Aorta (tissue), 5 donors: ENCODE measurements around the gene PDE4D. TPM values are rescaled to one million over a fixed set of nuclear protein-coding genes. Genes with fewer than 3 reads are reported as not detected.

ENCODE experiments used
- ATAC-seq: fragments of 200-7000 bp; cut with Tn5 transposase; one replicate; pipeline ENCODE4 v1.9.1; 2022; ENCODE audit warnings: moderate library complexity; ENCODE audit not compliant: low FRiP score
- DNase-seq, 2 donors: peaks; one replicate each; pipeline ENCODE4 v3.0.0-alpha.2; 2020
- H3K27ac ChIP-seq, 2 donors: one replicate each; pipeline ENCODE4 v1.5.1; 2013; ENCODE audit warnings: low read length in 2 of 2, mild to moderate bottlenecking in 2 of 2, moderate library complexity in 2 of 2, control low read depth in 1 of 2, inconsistent platforms in 1 of 2, low read depth in 1 of 2
- H3K27me3 ChIP-seq, 2 donors: one replicate each; pipeline ENCODE4 v1.6.1; 2013; ENCODE audit warnings: control low read depth in 1 of 2, low read length in 1 of 2, mild to moderate bottlenecking in 1 of 2, moderate library complexity in 1 of 2; ENCODE audit not compliant: insufficient read depth in 2 of 2, control insufficient read depth in 1 of 2
- H3K36me3 ChIP-seq, 2 donors: one replicate each; pipeline ENCODE4 v1.6.1; 2013; ENCODE audit warnings: control low read depth in 1 of 2, low read length in 1 of 2, mild to moderate bottlenecking in 1 of 2; ENCODE audit not compliant: insufficient read depth in 2 of 2, control insufficient read depth in 1 of 2
- H3K4me1 ChIP-seq, 2 donors: one replicate each; pipeline ENCODE4 v1.6.1; 2013; ENCODE audit warnings: low read length in 2 of 2, control low read depth in 1 of 2, mild to moderate bottlenecking in 1 of 2, moderate library complexity in 1 of 2; ENCODE audit not compliant: insufficient read depth in 2 of 2, control insufficient read depth in 1 of 2
- H3K4me3 ChIP-seq, 2 donors: one replicate each; pipeline ENCODE4 v1.5.1; 2013; ENCODE audit warnings: low read length in 2 of 2, control low read depth in 1 of 2, mild to moderate bottlenecking in 1 of 2
- H3K9me3 ChIP-seq: one replicate; pipeline ENCODE4 v1.6.1; 2013; ENCODE audit warnings: mild to moderate bottlenecking, low read length; ENCODE audit not compliant: control insufficient read depth
- WGBS, 2 donors: extraction: QIAGEN DNeasy Blood & Tissue Kit; methylation state at CpG; one replicate each; pipeline ENCODE4 v1.1.7; 2013; 5-methylcytosine and 5-hydroxymethylcytosine counted together
- intact Hi-C, 2 donors: fragments of 100-400 bp; cut with DNase I; formaldehyde crosslinking; loops; one replicate each; pipeline versions ENCODE4 v1.14.2 to v1.15.0; 2022
- polyA plus RNA-seq, 2 donors: library from polyadenylated mRNA; stranded (reverse); fragments of 200-250 nt; gene quantifications; one replicate each; pipeline ENCODE4 v1.2.3, GENCODE V29; 2013
- total RNA-seq, 2 donors: library from RNA; stranded (reverse); fragmentation: NEBNext Ultra II Directional; extraction: Animal tissue kit (Norgen Biotek cat#: 25700); gene quantifications; one replicate each; pipeline ENCODE4 v1.2.1, GENCODE V29; 2021
- donor health status: healthy with polysubstance abuse.
- donor health status: Bipolar disorder and iron deficiency.
- donor health status: DM: no; HTN: no; CAD: no.
- donor health status: DM: no; HTN: no; CAD: no.
- donor health status: DM: yes; HTN: yes; CAD: no.

PDE4D gene
- total and polyA plus RNA-seq, 4 donors, result 2.4 to 112 (median 33.3) TPM

DNA sequence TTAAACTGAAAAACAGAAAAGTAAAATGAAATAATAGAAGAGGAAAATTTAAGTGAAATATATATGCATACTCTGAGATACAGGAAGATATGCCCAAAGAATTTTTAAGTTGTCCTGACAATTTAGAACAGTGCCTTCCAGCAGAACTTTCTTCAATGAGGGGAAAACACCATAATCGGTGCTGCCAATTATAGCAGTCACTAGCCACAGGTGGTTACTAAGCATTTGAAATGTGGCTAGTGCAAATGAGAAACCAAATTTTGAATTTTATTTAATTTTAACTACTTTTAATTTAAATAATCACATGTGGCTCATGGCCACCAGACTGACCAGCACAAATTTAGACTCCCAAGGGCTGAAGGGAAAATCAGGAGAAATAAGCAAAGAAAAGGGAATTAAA is 900.1 kb downstream of the PDE4D start:
- intact Hi-C loops, result no loop called here
- Histone ChIP-seq H3K27ac (no peak overlapping the region), H3K27me3 (no peaks in the 10 kb centered on the region), H3K36me3 (no peaks in the 10 kb centered on the region), H3K4me3 (no peak overlapping the region), H3K9me3 (no peaks in the 10 kb centered on the region), H3K4me1 (peaks cover 0 to 1% of the 10 kb centered on the region in 2 donors)
- DNase-seq, result no peak
- ATAC-seq, result no peak
- WGBS, 2 donors, result 93% methylated on average over 1 of the region's 1 CpG

DNA sequence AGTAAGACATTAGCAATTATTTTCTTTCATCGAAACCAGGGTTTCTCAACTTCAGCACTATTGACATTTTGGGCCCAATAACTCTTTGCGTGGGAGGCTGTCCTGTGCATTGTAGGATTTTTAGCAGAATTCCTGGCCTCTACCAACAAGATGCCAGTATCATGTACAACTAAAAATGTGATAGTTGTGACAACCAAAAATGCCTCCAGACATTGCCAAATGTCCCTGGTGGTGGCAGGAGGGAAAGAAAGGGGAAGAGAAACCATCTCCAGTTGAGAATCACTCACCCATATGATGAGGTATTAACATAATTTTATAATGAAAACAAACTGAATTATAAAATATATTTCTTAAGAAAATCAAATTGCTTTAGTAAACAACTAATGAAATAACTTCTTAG is 904.6 kb downstream of the PDE4D start:
- Histone ChIP-seq H3K36me3 (no peaks in the 10 kb centered on the region), H3K4me3 (no peak overlapping the region), H3K9me3 (no peaks in the 10 kb centered on the region), H3K4me1 (peaks cover 0 to 1% of the 10 kb centered on the region in 2 donors), H3K27me3 (no peaks in the 10 kb centered on the region), H3K27ac (no peak overlapping the region)
- intact Hi-C loops, result no loop called here
- ATAC-seq (no peak), DNase-seq (no peak)
- WGBS, 2 donors, result 97 to 100% methylated on average over 2 of the region's 2 CpGs

DNA sequence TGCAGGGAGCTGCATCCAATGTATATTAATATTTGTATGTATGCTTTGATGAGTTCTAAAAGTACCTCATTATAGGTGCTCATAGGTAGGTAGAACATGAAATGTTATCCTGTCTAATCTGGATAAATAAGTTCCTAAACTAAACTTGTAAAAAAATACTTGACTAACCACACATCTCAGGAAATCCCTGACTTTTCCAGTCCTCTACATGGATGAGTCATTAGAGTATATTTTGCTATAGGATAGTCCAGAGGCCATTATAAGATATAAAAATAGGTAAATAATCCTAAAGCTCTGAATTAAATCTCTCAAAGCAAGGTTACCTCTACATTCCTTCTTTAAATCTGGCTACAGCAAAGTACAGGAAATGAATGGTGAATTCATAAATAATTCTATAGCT is 906.3 kb downstream of the PDE4D start:
- ATAC-seq, result no peak
- Histone ChIP-seq H3K4me3 (no peak overlapping the region), H3K4me1 (peaks cover 0 to 1% of the 10 kb centered on the region in 2 donors), H3K36me3 (no peaks in the 10 kb centered on the region), H3K27ac (no peak overlapping the region), H3K9me3 (no peaks in the 10 kb centered on the region), H3K27me3 (no peaks in the 10 kb centered on the region)
- intact Hi-C loops, result no loop called here
- DNase-seq, result no peak

DNA sequence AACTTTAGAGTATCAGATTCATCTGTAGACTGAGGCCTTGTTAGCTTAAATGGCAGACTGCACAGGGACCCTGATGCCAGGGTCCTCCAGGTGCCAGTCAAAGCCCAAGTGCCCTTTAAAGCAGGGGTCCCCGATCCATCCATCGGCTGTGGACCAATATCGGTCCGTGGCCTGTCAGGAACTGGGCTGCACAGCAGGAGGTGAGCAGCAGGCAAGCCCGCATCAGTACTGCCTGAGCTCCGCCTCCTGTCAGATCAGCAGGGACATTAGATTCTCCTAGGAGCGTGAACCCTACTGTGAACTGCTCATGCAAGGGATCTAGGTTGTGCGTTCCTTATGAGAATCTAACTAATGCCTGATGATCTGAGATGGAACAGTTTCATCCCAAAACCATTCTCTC is 907.2 kb downstream of the PDE4D start:
- Histone ChIP-seq H3K27me3 (no peaks in the 10 kb centered on the region), H3K4me1 (peaks cover 0 to 1% of the 10 kb centered on the region in 2 donors), H3K9me3 (no peaks in the 10 kb centered on the region), H3K4me3 (no peak overlapping the region), H3K27ac (no peak overlapping the region), H3K36me3 (no peaks in the 10 kb centered on the region)
- intact Hi-C loops, result no loop called here
- whole genome bisulfite sequencing, 2 donors, result 62 to 67% methylated on average over 8 of the region's 8 CpGs
- no peak for DNase-seq
- no peak for ATAC-seq

DNA sequence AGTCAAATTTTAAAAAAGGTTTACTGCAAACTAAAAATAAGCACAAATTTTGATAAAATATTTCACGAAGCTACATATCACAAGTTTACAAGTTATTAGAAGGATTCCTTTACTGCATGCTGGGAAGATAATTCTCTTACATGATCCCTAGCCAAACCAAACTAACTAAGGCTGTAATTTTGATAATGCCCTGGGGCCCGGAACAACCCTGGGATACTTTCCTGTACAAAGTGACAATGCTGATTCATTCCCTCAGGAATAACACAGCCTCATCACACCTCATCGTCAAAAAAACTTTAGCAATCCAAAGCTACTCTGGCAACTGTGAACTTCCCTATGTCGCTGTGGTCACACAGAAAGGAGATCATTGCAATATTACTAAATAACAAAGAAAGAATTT is 907.8 kb downstream of the PDE4D start:
- no peaks in the 10 kb centered on the region for H3K9me3 ChIP-seq
- no peak overlapping the region for H3K4me3 ChIP-seq
- no peak for DNase-seq
- peaks cover 0 to 1% of the 10 kb centered on the region in 2 donors for H3K4me1 ChIP-seq
- no peak overlapping the region for H3K27ac ChIP-seq
- intact Hi-C loops, result no loop called here
- no peaks in the 10 kb centered on the region for H3K36me3 ChIP-seq
- WGBS, 2 donors, result 68 to 71% methylated on average over 4 of the region's 4 CpGs
- no peak for ATAC-seq
- H3K27me3 ChIP-seq, result no peaks in the 10 kb centered on the region

DNA sequence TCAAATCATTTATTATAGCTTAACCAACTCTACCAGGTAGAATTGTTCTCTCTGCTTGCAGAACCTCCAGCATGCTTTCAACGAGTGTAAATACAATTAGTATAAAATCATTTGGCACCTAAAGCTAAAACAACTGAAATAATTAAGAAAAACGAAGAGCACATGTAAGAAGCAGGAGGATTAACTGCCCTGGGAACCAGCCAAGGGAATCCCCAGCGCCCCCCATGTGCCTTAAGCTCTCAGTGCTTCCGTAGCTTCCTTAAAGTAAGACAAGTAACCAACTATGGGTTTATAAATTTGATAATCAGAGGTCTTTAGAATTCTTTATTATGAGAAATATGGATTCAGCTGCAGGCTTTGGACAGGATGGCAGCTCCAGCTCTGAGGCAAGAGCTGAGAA is 908.2 kb downstream of the PDE4D start:
- intact Hi-C loops, result no loop called here
- no peak overlapping the region for H3K4me3 ChIP-seq
- no peaks in the 10 kb centered on the region for H3K27me3 ChIP-seq
- DNase-seq (no peak), ATAC-seq (no peak)
- peaks cover 0 to 1% of the 10 kb centered on the region in 2 donors for H3K4me1 ChIP-seq
- no peak overlapping the region for H3K27ac ChIP-seq
- H3K9me3 ChIP-seq, result no peaks in the 10 kb centered on the region
- 90 to 93% methylated on average over 4 of the region's 4 CpGs for WGBS, 2 donors
- no peaks in the 10 kb centered on the region for H3K36me3 ChIP-seq

DNA sequence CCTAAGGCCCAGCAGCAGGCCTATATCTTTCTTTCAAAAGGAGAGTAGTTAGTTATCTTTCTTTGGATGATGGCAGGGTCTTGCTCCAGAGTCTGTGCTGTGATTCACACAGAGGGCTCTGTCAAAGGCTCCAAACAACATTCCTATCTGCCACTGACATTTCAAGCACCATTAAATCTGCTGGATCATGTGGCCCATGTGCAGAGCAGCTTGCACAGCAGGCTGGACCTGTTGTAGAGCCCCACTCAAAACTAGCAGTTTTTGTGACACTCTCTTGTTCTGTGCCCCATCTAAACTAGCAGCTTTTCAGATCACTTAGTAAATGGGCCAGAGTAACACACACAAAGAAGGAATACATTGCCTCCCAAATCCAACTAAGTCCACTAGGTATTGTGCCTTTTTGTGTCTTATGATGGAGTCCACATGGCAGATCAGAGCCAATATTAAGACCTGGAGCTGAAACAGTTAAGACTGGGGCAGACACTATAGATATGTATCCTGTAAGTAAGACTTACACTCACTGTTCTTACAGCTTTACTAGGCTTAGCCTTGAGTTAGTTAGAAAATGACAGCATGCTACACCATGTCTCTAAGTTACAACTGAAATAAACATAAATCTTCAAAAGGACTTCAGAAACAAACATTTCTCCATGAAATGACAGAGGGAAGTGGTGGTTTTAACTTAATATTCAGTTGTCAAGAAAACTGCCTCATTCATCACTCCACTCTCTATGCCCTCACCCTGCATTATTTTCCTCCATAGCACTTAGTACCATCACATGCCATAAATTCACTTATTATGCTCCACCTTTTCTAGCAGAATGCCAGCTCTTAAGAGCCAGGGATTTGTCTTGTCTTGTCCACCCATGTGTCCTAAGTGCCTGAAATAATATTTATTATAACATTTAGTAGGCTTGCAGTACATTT is 909.7 kb downstream of the PDE4D start:
- H3K36me3 ChIP-seq, result no peaks in the 10 kb centered on the region
- DNase-seq (no peak), ATAC-seq (no peak)
- H3K9me3 ChIP-seq, result no peaks in the 10 kb centered on the region
- intact Hi-C loops, result no loop called here
- H3K27ac ChIP-seq, result no peak overlapping the region
- no peak overlapping the region for H3K4me3 ChIP-seq
- no peaks in the 10 kb centered on the region for H3K27me3 ChIP-seq
- no peaks in the 10 kb centered on the region for H3K4me1 ChIP-seq

DNA sequence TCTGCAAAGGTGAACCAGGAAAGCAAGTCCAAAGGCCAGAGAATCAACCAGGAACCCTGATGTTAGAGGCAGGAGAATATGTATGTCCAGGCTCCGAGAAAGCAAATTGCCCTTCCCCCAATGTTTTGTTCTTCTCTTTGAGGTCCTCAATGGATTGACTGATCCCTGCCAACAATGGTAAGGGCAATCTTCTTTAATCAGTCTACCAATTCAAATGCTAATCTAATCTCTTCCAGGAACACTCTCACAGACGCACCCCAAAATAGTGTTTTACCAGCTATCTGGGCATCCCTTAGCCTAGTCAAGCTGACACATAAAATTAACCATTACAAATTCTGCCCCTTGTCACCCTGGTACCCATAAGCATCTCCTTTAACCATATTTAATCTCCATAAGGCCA is 912.6 kb downstream of the PDE4D start:
- ATAC-seq, result no peak
- intact Hi-C loops, result no loop called here
- H3K36me3 ChIP-seq, result no peaks in the 10 kb centered on the region

DNA sequence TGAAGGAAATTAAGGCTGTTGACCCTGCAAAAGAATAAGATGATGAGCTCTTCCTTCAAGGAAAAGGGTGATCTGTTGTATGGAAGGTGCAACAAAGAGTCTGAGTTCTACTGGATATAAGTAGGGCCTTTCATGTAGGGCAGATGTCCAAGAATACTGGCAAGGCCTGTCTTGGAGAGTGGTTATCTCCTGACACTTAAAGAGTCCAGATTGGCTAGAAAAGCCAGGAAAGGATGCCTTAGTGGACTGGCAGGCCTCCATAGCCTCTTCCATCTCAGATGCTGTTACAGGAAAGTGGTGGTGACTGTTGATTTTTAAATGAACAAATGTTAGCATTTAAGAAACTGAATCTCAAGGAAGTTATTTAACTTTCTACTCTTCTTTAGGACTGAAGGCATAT is 914.4 kb downstream of the PDE4D start:
- Histone ChIP-seq H3K27me3 (no peaks in the 10 kb centered on the region), H3K4me1 (no peaks in the 10 kb centered on the region), H3K4me3 (no peak overlapping the region), H3K9me3 (no peaks in the 10 kb centered on the region), H3K27ac (no peak overlapping the region), H3K36me3 (peaks cover 4 to 5% of the 10 kb centered on the region in 2 donors)
- no peak for ATAC-seq
- DNase-seq, result no peak
- intact Hi-C loops, result no loop called here

More for the DNA sequence above, 912.6 kb downstream of the PDE4D start:
- 96% methylated on average over 2 of the region's 2 CpGs for WGBS, 2 donors
- Histone ChIP-seq H3K27me3 (no peaks in the 10 kb centered on the region), H3K4me3 (no peak overlapping the region), H3K4me1 (no peaks in the 10 kb centered on the region), H3K27ac (no peak overlapping the region), H3K9me3 (no peaks in the 10 kb centered on the region)
- no peak for DNase-seq
